Neural cell (in vitro differentiated cells): ENCODE measurements around the gene ELP1. TPM values are rescaled to one million over a fixed set of nuclear protein-coding genes. Genes with fewer than 3 reads are reported as not detected.

Experiments
- H2AFZ ChIP-seq: fragments of 200-600, 300-800 bp; sonication (generic), shearing (Covaris generic); 2 replicates; pipeline ENCODE4 v1.6.0; 2014; ENCODE audit warnings: low read depth, mild to moderate bottlenecking, antibody characterized with exemption, low read length, moderate library complexity
- H3F3A ChIP-seq: fragments of 200-600 bp; shearing (Covaris generic); 2 replicates; pipeline ENCODE4 v1.6.1; 2016; ENCODE audit warnings: mild to moderate bottlenecking, moderate library complexity, mixed read lengths, antibody characterized with exemption, low read length; ENCODE audit not compliant: insufficient read depth, poor library complexity, severe bottlenecking
- H3K27ac ChIP-seq: fragments of 200-600, 300-800 bp; sonication (generic), shearing (Covaris generic); 2 replicates; pipeline ENCODE4 v1.5.1; 2014; ENCODE audit warnings: mild to moderate bottlenecking, low read length, moderate library complexity
- H3K27me3 ChIP-seq: fragments of 300-800, 200-600 bp; sonication (generic), shearing (Covaris generic); 2 replicates; pipeline ENCODE4 v1.6.0; 2014; ENCODE audit warnings: mild to moderate bottlenecking, low read depth, low read length, moderate library complexity; ENCODE audit not compliant: insufficient read depth
- H3K36me3 ChIP-seq: fragments of 300-800, 200-600 bp; sonication (generic), shearing (Covaris generic); 2 replicates; pipeline ENCODE4 v1.5.1; 2014; ENCODE audit warnings: mild to moderate bottlenecking, antibody characterized with exemption, low read length, moderate library complexity; ENCODE audit not compliant: insufficient read depth
- H3K4me2 ChIP-seq: fragments of 300-800, 200-600 bp; sonication (generic), shearing (Covaris generic); 2 replicates; pipeline ENCODE4 v1.6.0; 2014; ENCODE audit warnings: mild to moderate bottlenecking, low read length
- H3K4me3 ChIP-seq: fragments of 300-800, 200-600 bp; sonication (generic), shearing (Covaris generic); 2 replicates; pipeline ENCODE4 v1.5.1; 2014; ENCODE audit warnings: mild to moderate bottlenecking, low read length, moderate library complexity
- H3K79me2 ChIP-seq: fragments of 200-600 bp; shearing (Covaris generic); replicated peaks from 2 replicates; pipeline ENCODE4 v1.6.0; 2014; ENCODE audit warnings: mild to moderate bottlenecking, low read length, moderate library complexity; ENCODE audit not compliant: insufficient read depth
- H3K9ac ChIP-seq: fragments of 300-800, 200-600 bp; sonication (generic), shearing (Covaris generic); 2 replicates; pipeline ENCODE4 v1.6.1; 2016; ENCODE audit warnings: mild to moderate bottlenecking, low read length, mixed read lengths
- H3K9me2 ChIP-seq: fragments of 200-600 bp; shearing (Covaris generic); 2 replicates; pipeline ENCODE4 v1.6.1; 2016; ENCODE audit warnings: mild to moderate bottlenecking, low read length, mixed read lengths; ENCODE audit not compliant: insufficient read depth
- H3K9me3 ChIP-seq: fragments of 200-600, 300-800 bp; sonication (generic), shearing (Covaris generic); 2 replicates; pipeline ENCODE4 v1.6.1; 2016; ENCODE audit warnings: mild to moderate bottlenecking, mixed run types, low read length, moderate library complexity, mixed read lengths
- H4K20me1 ChIP-seq: fragments of 200-600 bp; shearing (Covaris generic); 2 replicates; pipeline ENCODE4 v1.6.1; 2016; ENCODE audit warnings: mild to moderate bottlenecking, mixed run types; ENCODE audit not compliant: insufficient read depth
- EP300 ChIP-seq: fragments of 450-650 bp; conservative IDR thresholded peaks from 2 replicates; pipeline ENCODE4 v1.6.1; 2014; ENCODE audit warnings: antibody characterized with exemption, mild to moderate bottlenecking, moderate library complexity; ENCODE audit not compliant: poor library complexity, severe bottlenecking
- EZH2 ChIP-seq: fragments of 200-600, 300-800 bp; shearing (Covaris generic), sonication (generic); IDR thresholded peaks from 2 replicates; pipeline ENCODE4 v1.6.1; 2014; ENCODE audit warnings: antibody characterized with exemption, low read length, borderline replicate concordance, mild to moderate bottlenecking; ENCODE audit not compliant: insufficient read depth, poor library complexity, severe bottlenecking
- MXI1 ChIP-seq: fragments of 450-650 bp; conservative IDR thresholded peaks from 2 replicates; pipeline ENCODE4 v1.6.1; 2014; ENCODE audit warnings: antibody characterized with exemption, mild to moderate bottlenecking; ENCODE audit not compliant: poor library complexity, severe bottlenecking
- POLR2AphosphoS5 ChIP-seq: IDR thresholded peaks from 2 replicates; pipeline ENCODE4 v1.6.1; 2012
- RAD21 ChIP-seq: fragments of 450-650 bp; conservative IDR thresholded peaks from 2 replicates; pipeline ENCODE4 v1.6.1; 2014; ENCODE audit warnings: antibody characterized with exemption, mild to moderate bottlenecking, moderate library complexity
- SMC3 ChIP-seq: fragments of 450-650 bp; conservative IDR thresholded peaks from 2 replicates; pipeline ENCODE4 v1.6.1; 2014; ENCODE audit warnings: antibody characterized with exemption, mild to moderate bottlenecking, moderate library complexity; ENCODE audit not compliant: poor library complexity
- TAF1 ChIP-seq: IDR thresholded peaks from 2 replicates; pipeline ENCODE4 v1.6.1; 2012; ENCODE audit warnings: low read depth
- polyA plus RNA-seq: library from polyadenylated mRNA; depleted of rRNA; stranded (reverse); fragments of >200 nt; gene quantifications from 2 replicates; pipeline ENCODE4 v1.2.3, GENCODE V29; 2014
- TF ChIP-seq, protein P1 (sequence below): IDR thresholded peaks from 2 replicates; pipeline ENCODE4 v1.6.1; 2012; ENCODE audit warnings: borderline replicate concordance
- TF ChIP-seq, protein P2 (sequence below): fragments of 450-650 bp; IDR thresholded peaks from 2 replicates; pipeline ENCODE4 v1.5.1; 2014; ENCODE audit warnings: antibody characterized with exemption, mild to moderate bottlenecking, moderate library complexity; ENCODE audit not compliant: poor library complexity, severe bottlenecking

ELP1 gene
- polyA plus RNA-seq, 1 donor from 2014 or later: 112 TPM

- Histone ChIP-seq H3K4me2 (no peak overlapping the region), H3K79me2 (peaks cover 17% of the 10 kb centered on the region), H3K9ac (no peak overlapping the region), H3K27me3 (no peaks in the 10 kb centered on the region), H2AFZ (no peak overlapping the region), H4K20me1 (no peaks in the 10 kb centered on the region), H3F3A (no peaks in the 10 kb centered on the region), H3K9me3 (no peaks in the 10 kb centered on the region), H3K36me3 (peaks cover 6% of the 10 kb centered on the region), H3K9me2 (no peaks in the 10 kb centered on the region), H3K4me3 (no peak overlapping the region), H3K27ac (no peak overlapping the region)
- TF ChIP-seq TAF1: no peak
- no peak for TF ChIP-seq MXI1
- TF ChIP-seq POLR2AphosphoS5: no peak
- no peak for TF ChIP-seq EZH2
- TF ChIP-seq RAD21: no peak
- TF ChIP-seq, protein P1, sequence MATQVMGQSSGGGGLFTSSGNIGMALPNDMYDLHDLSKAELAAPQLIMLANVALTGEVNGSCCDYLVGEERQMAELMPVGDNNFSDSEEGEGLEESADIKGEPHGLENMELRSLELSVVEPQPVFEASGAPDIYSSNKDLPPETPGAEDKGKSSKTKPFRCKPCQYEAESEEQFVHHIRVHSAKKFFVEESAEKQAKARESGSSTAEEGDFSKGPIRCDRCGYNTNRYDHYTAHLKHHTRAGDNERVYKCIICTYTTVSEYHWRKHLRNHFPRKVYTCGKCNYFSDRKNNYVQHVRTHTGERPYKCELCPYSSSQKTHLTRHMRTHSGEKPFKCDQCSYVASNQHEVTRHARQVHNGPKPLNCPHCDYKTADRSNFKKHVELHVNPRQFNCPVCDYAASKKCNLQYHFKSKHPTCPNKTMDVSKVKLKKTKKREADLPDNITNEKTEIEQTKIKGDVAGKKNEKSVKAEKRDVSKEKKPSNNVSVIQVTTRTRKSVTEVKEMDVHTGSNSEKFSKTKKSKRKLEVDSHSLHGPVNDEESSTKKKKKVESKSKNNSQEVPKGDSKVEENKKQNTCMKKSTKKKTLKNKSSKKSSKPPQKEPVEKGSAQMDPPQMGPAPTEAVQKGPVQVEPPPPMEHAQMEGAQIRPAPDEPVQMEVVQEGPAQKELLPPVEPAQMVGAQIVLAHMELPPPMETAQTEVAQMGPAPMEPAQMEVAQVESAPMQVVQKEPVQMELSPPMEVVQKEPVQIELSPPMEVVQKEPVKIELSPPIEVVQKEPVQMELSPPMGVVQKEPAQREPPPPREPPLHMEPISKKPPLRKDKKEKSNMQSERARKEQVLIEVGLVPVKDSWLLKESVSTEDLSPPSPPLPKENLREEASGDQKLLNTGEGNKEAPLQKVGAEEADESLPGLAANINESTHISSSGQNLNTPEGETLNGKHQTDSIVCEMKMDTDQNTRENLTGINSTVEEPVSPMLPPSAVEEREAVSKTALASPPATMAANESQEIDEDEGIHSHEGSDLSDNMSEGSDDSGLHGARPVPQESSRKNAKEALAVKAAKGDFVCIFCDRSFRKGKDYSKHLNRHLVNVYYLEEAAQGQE: no peak
- no peak for TF ChIP-seq SMC3
- no peak for TF ChIP-seq EP300
- TF ChIP-seq, protein P2, sequence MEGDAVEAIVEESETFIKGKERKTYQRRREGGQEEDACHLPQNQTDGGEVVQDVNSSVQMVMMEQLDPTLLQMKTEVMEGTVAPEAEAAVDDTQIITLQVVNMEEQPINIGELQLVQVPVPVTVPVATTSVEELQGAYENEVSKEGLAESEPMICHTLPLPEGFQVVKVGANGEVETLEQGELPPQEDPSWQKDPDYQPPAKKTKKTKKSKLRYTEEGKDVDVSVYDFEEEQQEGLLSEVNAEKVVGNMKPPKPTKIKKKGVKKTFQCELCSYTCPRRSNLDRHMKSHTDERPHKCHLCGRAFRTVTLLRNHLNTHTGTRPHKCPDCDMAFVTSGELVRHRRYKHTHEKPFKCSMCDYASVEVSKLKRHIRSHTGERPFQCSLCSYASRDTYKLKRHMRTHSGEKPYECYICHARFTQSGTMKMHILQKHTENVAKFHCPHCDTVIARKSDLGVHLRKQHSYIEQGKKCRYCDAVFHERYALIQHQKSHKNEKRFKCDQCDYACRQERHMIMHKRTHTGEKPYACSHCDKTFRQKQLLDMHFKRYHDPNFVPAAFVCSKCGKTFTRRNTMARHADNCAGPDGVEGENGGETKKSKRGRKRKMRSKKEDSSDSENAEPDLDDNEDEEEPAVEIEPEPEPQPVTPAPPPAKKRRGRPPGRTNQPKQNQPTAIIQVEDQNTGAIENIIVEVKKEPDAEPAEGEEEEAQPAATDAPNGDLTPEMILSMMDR: no peak
These were observed 6.1 kb upstream of the ELP1 start for GRCh38 chr9:108939975-108940374.

GRCh38 chr9:108937561-108938305, 3.8 kb upstream of the ELP1 start:
- no peak overlapping the region for H3K4me3 ChIP-seq
- H2AFZ ChIP-seq: no peak overlapping the region
- no peak overlapping the region for H3K4me2 ChIP-seq
- no peak for TF ChIP-seq POLR2AphosphoS5
- TF ChIP-seq MXI1: no peak
- TF ChIP-seq EZH2: no peak
- no peak for TF ChIP-seq RAD21
- no peak for TF ChIP-seq TAF1
- TF ChIP-seq, protein P2: no peak
- TF ChIP-seq, protein P1: no peak
- TF ChIP-seq SMC3: no peak
- no peak for TF ChIP-seq EP300
- H3K27me3 ChIP-seq: no peaks in the 10 kb centered on the region
- H3K79me2 ChIP-seq: peaks cover 19% of the 10 kb centered on the region
- H3K9ac ChIP-seq: no peak overlapping the region
- H3K9me2 ChIP-seq: no peaks in the 10 kb centered on the region
- H3K36me3 ChIP-seq: peaks cover 6% of the 10 kb centered on the region
- no peaks in the 10 kb centered on the region for H3K9me3 ChIP-seq
- no peak overlapping the region for H3K27ac ChIP-seq
- H4K20me1 ChIP-seq: no peaks in the 10 kb centered on the region
- H3F3A ChIP-seq: peaks cover 2% of the 10 kb centered on the region
